HG02938 (cell line): ENCODE results near the gene LGALS7.
"Not testable (repeated sequence)": the region's sequence is repeated elsewhere in the genome, so short reads cannot be mapped to it uniquely, and the experiment has no call there.

Source experiments
- ATAC-seq: cut with Tn5 transposase; IDR thresholded peaks from one replicate; pipeline ENCODE4 v1.9.1; 2021; ENCODE audit warnings: mild to moderate bottlenecking, moderate library complexity; ENCODE audit not compliant: unreplicated experiment

LGALS7 gene

DNA sequence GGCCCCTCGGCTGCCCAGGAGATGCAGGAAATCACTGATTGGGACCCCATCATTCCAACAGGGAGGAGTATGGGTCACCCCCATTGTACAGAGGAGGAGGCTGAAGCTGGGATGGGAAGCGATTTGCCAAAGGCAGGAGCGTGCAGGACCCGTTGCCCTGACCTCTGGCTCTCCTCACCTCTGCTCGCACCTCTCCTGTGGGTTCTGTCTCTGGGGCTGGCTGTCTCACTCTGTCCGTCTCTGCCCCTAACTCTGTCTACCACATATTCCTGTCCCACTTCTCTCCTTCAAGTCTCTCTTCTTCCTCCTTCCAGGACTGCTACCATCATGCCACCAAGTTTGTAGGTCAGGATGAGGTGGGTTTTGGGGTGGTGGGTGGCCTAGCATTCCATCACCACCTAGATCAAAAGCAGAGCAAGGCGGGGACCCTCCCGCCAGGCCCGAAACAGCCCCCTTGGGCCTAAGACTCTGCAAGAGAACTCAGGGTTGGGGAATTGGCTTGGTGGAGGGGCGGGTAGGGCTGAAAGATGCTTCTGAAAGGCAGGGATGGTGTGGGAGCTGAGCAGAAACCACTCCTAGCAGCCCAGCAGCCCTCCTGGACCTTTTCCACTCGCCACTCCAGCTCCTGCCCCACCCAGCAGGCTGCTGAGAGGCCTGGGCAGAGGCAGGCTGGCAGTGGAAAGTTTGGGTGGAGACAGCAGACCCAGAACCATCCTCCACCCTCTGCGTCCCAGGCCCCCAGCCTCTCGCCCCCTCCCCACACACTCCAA, 1.0 kb upstream of the LGALS7 start:
- no peak for ATAC-seq

DNA sequence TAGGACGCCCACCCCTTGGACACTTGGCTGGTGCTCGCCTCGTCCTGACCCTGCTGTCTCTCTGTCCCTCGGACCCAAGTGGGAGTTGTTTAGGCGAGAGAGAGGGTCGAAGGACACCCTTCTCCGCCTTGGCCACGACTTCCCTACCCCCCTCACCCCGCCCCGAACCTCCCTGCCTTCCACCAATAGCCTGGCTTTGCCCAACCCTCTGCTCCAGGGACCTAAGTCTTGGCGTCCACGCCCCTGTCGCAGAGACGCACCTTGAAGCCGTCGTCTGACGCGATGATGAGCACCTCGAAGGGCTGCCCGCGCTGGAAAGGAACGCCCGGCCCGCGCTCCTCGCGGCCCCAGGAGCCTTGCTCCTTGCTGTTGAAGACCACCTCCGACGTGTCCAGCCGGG, 1.7 kb downstream of the LGALS7 start:
- not testable (repeated sequence) for ATAC-seq

DNA sequence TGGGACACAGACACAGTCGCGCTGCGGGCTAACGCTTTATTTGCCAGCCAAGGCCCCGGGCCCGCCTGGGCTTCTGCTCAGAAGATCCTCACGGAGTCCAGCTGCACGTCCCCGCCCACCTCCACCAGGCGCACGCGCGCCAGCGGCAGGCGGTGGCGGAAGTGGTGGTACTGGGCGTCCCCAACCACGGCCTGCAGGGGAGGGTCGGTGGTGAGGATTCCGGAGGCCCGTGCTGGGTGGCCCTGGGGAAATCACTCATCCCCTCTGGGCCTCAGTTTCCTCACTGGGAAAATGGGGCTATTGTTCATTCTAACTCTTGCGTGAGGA, 2.4 kb downstream of the LGALS7 start:
- ATAC-seq = not testable (repeated sequence)

DNA sequence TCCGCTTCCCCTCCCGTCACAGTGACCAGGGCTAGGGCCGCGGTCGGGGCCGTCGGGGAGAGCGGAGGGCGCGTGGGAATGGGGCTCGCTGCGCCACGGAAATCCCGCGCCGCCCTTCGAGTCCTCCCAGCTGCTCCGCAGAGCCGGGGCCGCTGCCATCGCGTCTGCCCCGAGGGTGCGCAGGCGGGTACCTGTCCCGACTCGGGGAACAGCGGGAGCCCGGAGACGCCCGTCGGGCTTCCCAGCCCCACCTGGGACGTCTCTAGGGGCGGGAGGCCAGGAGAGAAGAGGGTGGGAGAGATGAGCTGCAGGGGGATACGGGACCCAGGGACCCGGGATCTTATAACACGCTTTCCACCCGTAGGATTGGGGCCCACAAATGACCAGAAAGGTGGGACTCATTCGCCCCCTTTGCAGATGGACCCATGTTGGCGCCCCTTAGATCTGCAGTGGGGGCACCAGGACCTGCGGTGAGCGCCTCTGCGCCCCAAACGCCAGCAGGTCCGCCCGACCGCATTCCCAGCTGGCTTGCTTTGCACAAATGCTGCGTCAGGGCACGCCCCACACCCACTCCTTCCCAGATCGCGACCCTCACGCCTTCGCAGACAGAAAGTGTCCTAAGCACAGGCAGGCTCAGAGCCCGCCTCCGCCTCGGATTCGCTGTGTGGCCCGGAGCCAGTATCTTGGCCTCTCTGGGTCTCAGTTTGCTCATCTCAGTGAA, 2.9 kb downstream of the LGALS7 start:
- not testable (repeated sequence) for ATAC-seq

DNA sequence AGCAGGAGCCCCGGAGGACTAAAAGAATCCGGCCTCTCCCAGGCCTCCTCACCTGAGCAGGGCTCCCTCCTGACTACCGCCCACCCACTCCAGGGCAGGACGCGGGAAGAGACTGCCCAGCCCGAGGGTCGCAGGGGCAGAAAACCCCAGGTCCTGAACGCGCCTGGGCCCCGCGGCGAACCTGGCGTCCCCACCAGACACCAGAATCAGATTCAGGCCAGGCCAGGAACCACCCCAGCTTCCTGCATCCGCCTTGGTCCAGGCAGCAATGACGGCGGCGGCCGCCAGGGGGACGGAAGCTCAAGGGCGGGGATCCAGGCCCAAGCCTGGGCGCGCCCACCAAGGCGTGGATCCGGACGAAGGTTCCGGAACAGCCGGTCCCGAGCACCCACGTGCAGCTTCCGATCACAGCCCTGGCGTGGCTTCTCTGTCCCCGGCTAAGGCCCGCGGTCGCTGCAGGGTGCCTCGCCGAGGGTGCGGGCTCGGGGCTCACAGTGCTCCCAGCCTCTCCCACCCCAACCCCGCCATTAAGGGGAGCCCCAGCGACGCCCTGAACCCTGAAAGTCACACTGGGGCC, 3.6 kb downstream of the LGALS7 start:
- ATAC-seq = no peak

DNA sequence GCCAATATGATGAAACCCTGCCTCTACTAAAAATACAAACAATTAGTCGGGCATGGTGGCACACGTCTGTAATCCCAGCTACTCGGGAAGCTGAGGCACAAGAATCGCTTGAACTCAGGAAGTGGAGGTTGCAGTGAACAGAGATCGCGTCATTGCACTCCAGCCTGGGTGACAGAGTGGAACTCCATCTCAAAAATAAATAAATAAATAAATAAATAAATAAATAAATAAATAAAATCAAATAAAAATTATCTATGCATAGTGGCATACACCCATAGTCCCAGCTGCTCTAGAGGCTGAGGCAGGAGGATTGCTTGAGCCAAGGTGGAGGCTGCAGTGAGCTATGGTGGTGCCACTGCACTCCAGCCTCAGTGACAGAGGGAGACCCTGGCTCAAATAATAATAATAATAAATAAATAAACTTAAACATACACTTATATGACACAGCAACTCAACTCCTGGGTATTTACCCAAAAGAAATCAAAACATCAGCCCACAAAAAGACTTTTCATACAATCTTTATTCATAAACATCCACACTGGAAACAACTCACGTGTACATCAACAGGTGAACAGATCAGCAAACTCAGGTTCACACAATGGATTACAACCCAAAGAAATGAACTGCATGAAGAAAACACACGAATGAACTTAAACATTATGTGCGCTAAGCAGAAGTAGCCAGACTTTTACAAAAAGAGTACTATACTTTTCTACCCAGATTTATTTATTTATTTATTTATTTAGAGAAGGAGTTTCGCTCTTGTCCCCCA, 6.9 kb downstream of the LGALS7 start:
- no peak for ATAC-seq

DNA sequence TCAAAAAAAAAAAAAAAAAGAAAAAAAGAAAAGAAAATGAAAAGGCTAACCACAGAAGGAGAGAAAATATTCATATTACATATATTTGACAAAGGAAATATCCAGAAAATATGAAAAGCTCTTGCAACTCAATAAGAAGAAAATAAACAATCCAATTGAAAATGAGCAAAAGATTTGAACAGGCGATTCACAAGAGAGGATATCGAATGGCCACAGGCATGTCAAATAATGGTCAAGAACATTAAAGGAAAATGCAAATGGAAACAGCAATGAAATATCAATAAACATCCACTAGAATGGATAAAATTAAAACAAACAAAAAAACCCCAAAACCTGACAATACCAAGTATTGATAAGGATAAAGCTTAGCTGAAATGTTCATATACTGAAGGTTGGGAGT, 8.1 kb downstream of the LGALS7 start:
- ATAC-seq = no peak

DNA sequence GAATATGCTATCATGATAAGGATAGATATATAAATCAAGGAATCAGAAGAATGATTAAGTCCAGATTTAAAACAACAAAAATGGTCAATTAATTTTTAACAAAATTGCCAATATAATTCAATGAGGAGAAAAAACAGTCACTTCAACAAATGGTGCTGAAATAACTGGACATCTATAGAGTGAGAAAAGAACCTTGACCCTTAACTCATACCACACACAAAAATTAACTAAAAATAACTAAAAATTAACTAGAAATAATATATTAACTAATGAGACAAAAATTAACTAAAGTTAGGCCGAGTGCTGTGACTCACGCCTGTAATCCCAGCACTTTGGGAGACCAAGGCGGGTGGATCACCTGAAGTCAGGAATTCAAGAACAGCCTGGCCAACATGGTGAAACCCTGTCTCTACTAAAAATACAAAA, 9.5 kb downstream of the LGALS7 start:
- ATAC-seq = no peak

DNA sequence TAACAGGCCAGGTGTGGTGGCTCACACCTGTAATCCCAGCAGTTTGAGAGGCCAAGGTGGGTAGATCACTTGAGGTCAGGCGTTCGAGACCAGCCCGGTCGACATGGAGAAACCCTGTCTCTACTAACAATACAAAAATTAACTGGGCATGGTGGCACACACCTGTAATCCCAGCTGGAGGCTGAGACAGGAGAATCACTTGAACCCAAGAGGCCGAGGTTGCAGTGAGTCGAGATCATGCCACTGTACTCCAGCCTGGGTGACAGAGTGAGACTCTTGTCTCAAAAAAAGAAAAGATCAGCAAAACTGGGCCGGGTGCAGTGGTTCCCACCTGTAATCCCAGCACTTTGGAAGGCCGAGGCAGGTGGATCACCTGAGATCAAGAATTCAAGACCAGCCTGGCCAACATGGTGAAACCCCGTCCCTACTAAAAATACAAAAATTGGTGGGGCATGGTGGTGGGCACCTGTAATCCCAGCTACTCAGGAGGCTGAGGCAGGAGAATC, 11.4 kb downstream of the LGALS7 start:
- ATAC-seq = not testable (repeated sequence)

DNA sequence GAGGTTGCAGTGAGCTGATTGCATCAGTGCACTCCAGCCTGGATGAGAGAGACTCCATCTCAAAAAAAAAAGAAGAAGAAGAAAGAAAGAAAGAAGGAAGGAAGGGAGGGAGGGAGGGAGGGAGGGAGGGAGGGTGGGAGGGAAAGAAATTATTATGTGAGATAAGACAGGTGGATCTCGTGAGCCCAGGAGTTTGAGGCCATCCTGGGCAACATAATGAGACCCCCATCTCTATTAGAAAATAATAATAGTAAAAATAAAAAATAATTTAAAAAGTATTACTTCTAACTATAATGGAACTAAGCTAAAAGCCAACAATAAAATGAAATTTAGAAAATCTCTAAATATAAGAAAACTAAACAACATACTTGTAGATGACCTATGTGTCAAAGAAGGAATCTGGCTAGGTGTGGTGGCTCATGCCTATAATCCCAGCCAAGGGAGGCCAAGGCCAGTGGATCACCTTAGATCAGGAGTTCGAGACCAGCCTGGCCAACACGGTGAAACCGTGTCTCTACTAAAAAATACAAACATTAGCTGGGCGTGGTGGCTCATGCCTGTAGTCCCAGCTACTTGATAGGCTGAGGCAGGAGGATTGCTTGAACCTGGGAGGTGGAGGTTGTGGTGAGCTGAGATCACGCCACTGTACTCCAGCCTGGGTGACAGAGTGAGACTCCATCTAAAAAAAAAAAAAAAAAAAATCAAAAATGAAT, 12.4 kb downstream of the LGALS7 start:
- ATAC-seq = not testable (repeated sequence)

DNA sequence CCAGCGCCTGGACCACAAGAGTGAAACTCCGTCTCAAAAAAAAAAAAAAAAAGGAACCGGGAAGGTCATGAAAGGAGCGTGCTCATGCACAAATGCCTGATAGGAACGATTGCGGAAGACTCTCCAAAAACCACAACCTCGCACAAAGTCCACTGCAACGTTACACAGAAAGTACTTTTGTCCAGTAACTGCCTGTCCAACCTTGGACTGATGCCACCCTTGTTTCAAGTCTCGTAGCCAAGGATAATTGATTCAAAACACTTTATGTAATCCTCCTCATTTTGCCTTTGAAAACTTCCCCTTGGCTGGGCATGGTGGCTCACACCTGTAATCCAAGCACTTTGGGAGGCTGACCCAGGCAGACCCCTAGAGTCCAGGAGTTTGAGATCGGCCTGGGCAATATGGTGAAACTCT, 13.7 kb downstream of the LGALS7 start:
- no peak for ATAC-seq

DNA sequence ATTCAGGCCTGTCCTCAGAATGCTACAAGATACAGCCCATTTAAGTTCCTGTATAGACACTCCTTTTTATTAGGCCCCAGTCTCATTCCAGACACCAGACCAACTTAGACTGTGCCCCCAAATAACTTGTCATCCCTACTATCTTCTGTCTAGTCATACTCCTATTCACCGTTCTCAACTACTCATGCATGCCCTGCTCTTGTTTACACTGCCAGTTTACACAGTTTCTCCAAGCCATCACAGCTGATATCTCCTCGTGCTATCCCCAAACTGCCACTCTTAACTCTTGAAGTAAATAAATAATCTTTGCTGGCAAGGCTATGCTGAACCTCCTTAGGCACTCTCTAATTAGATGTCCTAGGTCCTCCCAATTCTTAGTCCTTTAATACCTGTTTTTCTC, 19.1 kb downstream of the LGALS7 start:
- ATAC-seq = not testable (repeated sequence)

DNA sequence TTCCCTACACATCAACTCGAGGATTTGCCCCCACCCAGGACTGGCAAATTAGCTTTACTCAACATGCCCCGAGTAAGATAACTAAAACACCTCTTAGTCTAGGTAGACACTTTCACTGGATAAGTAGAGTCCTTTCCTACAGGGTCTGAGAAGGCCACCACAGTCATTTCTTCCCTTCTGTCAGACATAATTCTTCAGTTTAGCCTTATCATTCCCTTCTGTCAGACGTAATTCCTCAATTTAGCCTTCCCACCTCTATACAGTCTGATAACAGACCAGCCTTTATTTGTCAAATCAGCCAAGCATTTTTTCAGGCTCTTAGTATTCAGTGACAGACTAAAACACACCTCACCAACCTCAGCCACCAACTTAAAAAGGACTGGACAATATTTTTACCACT, 19.5 kb downstream of the LGALS7 start:
- ATAC-seq = not testable (repeated sequence)

DNA sequence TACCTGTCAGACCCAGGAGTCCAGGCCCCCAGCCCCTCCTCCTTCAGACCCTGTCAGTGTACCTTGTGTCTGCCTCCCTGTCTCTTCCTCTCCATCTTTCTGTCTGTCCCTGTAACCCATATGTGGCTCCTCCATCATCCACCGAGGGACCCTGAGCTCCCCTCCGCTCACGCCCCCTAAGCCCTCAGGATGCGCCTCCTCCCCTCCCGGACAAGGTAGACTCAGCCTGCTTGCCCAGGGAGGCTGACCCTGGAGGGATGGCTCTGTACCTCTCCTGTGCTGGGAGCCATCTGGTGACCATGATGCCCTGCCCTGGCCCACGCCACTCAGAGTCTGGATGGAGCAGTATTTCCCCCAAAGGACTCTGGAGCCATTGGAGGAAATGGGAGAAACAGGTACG, 28.0 kb downstream of the LGALS7 start:
- no peak for ATAC-seq

DNA sequence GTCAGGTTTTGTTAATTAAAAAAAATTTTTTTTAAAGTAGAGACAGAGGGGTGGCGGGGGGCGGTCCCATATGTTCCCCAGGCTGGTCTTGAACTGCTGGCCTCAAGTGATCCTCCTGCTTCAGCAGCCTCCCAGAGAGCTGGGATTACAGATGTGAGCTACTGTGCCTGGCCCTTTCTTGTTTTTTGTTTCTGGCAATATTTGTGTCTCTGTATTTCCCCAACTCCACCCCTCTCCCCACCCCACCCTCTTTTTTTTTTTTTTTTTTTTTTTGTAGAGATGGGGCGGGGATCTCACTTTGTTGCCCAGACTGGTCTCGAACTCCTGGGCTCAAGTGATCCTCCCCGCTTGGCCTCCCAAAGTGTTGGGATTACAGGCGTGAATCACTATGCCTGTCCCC, 28.4 kb downstream of the LGALS7 start:
- no peak for ATAC-seq

DNA sequence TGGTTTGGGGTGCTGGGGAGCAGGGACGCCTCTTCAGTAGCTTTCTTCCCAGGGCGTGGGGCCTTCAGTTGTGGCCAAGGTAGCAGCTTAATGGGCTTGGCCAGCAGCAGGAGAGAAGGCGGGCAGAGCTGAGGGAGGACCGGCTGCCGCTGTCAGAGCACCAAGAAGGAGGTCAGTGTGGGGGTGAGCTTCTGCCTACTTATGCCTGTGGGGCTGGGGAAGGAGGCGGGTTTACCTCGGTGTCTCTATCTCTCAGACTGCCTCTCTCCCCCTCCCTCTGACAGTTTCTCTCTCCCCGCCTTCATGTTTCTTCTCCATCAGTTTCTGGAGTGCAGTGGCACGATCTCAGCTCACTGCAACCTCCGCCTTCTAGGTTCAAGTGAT, 29.0 kb downstream of the LGALS7 start, which contains the start of gene CAPN12:
Gene CAPN12, minus strand, starts transcription at position 177 of the 384 bp plus-strand sequence. CDS start 309 bp downstream, outside the sequence.
- ATAC-seq = no peak

DNA sequence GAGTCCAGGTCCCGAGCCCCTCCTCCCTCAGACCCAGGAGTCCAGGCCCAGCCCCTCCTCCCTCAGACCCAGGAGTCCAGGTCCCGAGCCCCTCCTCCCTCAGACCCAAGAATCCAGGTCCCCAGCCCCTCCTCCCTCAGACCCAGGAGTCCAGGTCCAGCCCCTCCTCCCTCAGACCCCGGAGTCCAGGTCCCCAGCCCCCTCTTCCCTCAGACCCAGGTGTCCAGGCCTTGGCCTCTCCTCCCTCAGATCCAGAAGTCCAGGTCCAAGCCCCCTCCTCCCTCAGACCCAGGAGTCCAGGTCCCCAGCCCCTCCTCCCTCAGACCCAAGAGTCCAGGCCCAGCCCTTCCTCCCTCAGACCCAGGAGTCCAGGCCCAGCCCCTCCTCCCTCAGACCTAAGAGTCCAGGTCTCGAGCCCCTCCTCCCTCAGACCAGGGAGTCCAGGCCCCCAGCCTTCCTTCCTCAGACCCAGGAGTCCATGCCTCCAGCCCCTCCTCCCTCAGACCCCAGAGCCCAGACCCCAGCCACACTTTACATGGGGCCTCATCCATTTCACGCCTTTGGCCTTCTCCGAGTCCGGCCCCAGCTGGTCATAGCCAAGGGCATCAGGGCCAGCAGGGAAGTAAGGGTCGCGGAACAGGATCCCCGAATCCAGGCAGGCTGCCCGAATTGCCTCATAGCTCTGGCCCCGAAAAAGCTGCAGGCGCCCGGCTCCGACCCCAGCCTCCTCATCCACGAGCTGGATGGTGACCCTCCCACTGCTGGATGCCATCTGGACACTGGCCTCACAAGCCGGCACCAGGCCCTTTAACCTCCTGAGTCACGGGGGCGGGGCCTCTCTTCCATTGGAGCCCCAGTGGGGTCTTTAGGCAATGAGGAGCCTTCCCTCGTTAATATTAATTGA, 29.7 kb downstream of the LGALS7 start:
- ATAC-seq = no peak

DNA sequence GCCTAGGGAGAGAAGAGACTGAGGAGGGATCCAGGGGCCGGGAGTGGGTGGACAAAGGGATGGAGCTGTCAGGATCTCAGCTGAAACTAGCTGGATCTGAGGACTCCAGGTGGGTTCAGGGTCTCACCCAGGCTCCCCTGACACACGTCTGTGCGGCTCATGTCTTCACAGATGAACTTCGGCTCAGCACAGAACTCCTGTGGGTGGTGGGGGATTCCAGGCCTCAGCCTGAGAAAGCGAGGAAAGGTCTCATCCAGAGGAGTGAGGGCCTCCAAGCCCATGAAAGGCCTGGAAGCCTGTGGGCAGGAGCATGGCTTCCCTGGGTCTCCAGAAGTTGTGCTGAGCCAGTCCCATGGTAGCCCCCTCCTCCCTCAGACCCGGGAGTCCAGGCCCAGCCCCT, 30.4 kb downstream of the LGALS7 start:
- ATAC-seq = no peak

DNA sequence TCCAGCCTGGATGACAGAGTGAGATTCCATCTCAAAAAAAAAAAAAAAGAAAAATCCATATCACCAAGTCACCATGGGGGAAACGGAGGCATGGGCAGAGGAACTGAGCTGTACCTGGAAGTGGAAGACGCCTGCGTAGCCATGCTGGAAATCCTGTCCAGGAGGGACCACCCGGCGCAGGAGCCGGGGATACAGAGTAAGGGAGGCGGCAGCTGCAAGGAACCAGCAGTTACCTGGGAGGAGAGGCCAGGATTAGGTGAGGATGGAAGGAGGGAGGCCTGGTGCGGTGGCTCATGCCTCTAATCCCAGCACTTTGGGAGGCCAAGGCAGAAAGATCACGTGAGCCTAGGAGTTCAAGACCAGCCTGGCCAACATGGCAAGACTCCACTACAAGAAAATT, 31.0 kb downstream of the LGALS7 start:
- no peak for ATAC-seq
